GM11168 (cell line): ENCODE results near the gene CHST3.
"Not testable (repeated sequence)": the region's sequence is repeated elsewhere in the genome, so short reads cannot be mapped to it uniquely, and the experiment has no call there.

Experiments used
- in situ Hi-C: fragments of 300-500 bp; cut with MboI; formaldehyde crosslinking; loops from one replicate; pipeline ENCODE4 v1.12.0; 2022; ENCODE audit warnings: low sequenced_read_pairs; ENCODE audit not compliant: unreplicated experiment

The CHST3 gene

DNA sequence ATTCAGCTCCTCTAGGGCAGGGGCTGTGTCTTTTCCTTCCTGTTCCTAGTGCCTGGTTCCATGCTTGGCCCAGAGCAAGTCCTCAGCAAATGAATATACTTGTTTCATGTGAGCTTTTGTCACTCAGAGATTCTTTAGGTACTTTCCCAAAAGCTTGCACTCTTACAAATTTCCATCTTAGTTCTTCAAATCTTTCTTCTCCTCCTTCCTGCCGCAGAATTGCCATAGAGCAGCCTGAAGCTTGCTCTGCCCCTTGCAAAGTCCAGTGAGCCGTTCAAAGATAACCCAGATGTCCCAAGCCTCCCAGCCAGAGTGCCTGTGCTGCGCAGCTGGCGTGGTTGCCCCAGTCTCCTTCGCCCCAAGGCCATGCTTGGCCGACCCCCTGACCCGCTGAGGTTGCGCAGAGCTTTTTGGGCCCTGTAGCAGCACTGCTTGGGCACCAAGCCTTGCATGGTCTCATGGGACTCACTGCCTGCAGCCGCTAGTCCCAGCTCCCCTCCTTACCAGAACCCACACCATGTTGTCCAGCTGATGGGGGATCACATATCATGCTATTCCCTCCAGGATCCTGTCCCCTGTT, 20.7 kb downstream of the CHST3 start:
- in situ Hi-C loops: no loop called here

GRCh38 chr10:71985542-71986250, 21.5 kb downstream of the CHST3 start:
- in situ Hi-C loops: no loop called here

GRCh38 chr10:71988895-71989294, 24.7 kb downstream of the CHST3 start:
- in situ Hi-C loops: not testable (repeated sequence)

GRCh38 chr10:71989661-71990454, 25.7 kb downstream of the CHST3 start:
- in situ Hi-C loops: no loop called here

GRCh38 chr10:71990706-71991269, 26.6 kb downstream of the CHST3 start:
- in situ Hi-C loops: no loop called here

DNA sequence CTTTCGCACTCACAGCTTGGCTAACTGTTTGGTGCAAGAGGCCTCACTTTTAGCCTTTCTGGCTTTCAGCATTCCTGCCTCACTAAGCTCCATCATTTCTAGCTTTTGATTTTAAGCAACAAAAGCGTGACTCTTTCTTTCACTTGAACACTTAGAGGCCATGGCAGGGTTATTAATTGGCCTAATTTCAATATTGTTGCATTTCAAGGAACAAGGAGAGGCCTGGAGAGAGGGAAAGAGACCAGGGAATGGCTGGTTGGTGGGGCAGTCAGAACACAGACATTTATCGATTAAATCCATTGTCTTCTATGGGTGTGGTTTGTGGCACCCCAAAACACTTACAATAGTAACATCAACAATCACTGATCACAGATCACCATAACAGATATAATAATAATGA, 31.3 kb downstream of the CHST3 start:
- in situ Hi-C loops: no loop called here

DNA sequence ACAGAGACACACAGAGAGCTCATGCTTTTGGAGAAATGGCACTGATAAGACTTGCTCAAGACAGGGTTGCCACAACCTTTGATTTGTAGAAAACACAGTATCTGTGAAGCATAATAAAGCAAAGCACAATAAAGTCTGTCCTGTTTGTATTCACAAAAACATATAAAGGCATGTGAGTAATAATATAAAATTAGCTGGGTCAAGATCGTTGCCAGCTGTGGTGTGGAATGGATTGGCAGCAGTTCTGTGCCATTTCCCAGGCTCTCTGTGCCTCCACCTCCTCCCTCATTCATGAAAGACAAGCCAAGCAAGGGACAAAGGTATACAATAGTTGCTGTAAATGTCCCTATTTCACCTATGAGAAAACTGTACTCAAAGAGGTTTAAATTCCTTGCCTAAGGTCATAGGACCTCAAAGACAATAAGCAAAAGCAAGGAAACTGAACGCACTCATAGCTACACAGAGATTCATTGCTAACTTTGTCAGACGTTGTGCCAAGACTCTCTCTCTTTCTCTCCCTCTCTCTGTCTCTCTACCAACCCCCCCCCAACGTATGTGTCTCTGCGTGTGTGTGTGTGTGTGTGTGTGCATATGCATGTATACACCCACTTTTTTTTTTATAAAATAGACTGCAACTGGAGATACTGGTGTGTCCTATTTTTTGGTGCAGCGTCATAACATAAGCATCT, 31.8 kb downstream of the CHST3 start:
- in situ Hi-C loops: no loop called here

DNA sequence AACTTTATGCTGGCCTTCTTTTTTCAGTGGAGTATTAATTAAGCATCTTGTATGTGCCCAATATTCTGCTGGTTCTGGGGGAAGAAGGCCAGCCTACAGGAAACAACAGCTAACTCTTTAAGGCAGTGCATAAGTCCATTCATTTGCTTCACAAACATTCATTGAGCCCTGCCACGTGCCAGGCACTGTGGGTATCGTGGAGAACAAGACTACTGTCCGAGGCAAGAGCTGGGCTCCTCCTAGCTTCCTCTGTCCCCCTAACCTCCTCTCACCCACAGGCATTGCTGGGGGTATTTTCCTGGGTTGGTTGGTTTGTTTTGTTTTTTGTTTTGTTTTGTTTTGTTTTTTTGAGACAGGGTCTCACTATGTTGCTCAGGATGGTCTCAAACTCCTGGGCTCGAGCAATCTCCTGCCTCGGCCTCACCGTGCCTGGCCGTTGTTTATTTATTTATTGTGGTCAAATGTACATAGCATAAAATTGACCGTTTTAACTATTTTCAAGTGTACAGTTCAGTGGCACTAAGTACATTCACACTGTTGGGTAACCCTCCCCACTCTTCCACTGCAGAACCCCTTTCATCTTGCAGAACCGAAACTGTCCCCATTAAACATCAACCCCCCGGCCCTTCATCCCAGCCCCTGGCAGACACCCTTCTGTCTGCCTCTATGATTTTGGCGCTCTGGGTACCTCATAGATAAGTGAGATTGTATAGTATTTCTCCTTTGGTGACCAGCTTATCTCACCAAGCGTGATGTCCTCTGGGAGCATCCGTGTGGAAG, 32.6 kb downstream of the CHST3 start:
- in situ Hi-C loops: no loop called here

GRCh38 chr10:71998119-71998839, 34.1 kb downstream of the CHST3 start:
- in situ Hi-C loops: no loop called here

DNA sequence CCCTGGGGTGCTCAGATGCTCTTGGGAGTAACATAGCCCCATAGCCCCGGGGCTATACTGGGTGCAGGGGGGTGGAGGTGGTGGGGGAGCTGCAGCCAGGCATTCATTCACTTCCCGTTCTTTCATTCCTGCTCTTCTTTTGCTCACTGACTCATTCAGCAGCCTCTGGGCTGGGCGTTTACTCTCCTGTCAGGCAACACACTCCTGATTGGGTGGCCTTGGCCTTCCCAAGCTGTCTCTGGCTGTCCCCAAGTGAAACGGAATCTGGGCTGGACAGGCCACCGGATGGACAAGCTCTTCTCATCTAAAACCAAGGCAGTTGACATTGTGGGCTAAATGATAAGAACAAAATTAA, 34.6 kb downstream of the CHST3 start:
- in situ Hi-C loops: no loop called here

DNA sequence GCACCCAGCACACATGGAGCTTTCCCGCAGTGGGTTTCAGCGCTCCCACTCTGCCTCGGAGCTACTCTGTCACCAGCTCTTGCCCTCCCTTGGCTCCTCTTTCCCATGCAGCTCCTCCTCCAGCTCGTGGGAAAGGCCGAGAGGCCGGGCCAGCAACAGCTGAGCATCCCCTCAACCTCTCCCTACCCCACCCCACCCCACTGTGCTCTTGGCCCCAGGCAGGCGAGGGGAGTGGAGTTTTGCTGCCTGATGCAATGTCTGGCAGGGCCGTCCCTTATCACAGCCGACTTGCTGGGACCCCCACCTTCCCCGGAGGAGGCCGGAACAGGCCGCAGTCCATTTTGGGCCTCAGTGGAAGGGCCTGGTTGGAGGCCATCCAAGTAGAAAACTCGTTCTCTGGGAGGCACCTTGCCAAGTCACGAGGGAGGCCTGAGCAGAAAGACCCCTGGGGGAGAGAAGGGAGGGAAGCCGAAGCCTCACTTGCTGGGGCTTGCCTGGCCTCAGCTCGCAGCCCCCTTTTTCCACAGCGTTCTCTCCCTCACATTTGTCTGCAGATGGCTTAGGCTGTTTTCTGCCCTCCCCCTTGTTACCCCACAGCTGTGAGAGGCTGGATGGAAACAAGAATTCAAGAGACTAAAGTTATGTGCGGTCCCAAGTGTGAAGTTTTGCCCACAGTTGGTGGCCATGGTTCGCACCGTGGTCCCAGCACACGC, 35.3 kb downstream of the CHST3 start:
- in situ Hi-C loops: no loop called here

DNA sequence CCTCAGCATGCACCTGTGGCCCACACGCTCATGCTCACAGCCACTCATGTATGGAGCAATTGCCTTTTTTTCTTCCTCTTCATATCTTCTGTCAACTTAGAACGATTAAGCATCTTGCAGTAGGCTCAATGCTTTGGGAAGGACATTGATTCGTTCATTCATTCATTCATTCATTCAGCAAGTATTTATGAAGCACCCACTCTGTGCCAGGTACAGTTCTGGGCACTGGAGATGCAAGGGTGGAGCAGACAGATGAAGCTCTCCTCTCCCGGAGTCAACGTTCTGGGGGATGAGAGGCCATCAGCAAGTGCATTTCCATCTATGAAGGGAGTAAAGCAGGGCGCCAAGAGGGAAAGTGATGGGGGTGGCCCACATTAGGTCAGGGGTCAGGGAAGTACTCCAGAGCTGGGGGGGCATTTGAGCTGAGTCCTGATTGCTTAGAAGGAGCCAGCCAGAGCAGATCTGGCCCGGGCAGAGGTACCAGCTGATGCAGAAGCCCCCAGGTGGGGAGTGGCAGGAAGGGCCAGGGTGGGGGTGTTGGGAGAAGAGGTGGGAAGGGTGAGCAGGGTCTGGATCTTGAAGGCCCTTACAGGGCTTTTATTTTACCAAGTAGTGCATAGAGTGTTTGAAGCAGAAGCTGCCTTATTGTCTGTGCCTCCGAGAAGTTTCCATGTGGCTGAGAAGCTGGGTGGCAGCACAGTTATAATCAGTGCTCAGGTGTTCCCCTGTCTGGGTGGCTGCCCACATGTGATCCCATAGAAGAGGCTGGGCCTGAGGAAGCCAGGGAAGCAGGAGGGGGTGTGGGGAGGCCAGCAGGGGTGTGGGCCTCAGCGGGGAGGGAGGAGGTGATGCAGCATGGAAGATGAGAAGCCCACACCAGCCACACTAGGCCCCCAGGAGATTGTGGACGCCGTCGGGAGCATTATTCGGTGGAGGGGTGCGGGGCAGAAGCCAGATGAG, 36.2 kb downstream of the CHST3 start:
- in situ Hi-C loops: no loop called here

- in situ Hi-C loops: no loop called here
Measured at GRCh38 chr10:72001033-72001395, 36.8 kb downstream of the CHST3 start.

DNA sequence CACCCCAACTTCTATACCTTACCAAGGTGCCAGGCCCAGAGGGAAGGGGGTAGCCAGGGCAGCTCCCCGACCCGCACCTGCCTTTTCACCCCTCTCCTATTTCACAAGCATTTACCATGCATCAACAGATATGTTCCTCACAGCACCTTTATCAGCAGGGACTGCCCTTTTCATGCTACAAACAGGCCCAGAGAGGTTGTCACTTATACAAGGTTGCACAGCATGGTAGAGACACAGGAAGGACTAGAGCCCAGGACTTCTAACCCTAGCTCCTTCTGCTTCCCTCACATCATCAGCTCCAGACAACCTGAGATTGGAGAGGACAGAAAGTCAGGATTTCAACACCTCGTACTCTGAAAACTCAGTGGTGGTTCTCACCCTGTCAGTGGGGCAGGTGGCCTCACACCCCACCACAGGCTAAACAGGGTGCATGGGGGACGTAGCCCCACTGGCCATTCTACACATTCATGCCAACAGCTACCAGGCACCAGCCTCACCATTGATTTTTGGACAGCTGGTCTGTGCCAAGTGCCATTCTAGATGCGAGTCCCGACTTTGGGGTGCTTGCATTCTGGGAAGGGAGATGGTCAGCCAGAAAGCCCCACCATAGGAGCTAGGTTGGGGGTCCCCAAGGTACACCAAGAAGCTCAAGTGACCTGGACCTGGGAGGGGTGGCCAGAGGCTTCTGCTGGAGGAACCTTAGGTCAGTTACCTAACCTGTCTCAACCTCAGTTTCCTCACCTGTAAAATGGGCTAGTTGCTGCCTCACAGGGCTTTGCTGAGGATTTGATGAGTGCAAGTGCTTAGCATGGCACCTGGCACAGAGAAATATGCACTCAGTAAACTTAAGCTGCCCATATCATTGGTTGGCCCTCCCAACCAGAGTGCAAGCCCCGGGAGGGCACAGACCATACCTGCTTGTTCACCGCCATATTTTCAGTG, 38.4 kb downstream of the CHST3 start:
- in situ Hi-C loops: no loop called here

DNA sequence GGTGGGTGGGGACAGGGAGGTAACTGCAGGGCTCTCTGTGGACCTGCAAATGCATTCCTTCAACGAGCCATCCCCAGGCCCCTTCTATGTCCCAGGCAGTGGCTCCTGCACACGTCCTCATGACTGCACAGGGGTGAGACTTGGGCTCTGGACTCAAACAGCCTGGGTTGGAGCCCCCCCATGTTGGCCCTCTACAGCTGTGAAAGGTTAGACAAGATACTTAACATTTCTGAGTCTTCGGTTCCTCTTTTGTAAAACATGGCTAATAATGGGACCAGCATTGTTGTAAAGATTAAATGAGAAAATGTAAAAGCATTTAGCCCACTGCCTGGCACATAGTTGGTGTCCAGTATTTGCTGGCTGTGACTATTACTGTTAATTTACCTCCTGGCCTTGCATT, 41.8 kb downstream of the CHST3 start:
- in situ Hi-C loops: no loop called here

GRCh38 chr10:72007246-72007892, 43.2 kb downstream of the CHST3 start:
- in situ Hi-C loops: no loop called here
